Esophagus muscularis mucosa (tissue), 4 donors: ENCODE measurements around the gene CELF2. TPM values are rescaled to one million over a fixed set of nuclear protein-coding genes. Genes with fewer than 3 reads are reported as not detected.

Experiments used
- DNase-seq: peaks from one replicate; pipeline ENCODE4 v3.0.0-alpha.2; 2017; ENCODE audit errors: extremely low spot score
- H3K27ac ChIP-seq, 4 donors: fragments of 200-600 bp; sonication (generic); replicated peaks in 1 of 4; 1 replicate in 3 of 4; 2 replicates in 1 of 4; pipeline ENCODE4 v1.5.1; 2016 to 2019; ENCODE audit warnings: mild to moderate bottlenecking in 1 of 4
- H3K27me3 ChIP-seq, 4 donors: fragments of 200-600 bp; sonication (generic); one replicate each; pipeline versions ENCODE4 v1.5.1 to v1.6.0; 2016 to 2019
- H3K36me3 ChIP-seq, 4 donors: fragments of 200-600 bp; sonication (generic); one replicate each; pipeline ENCODE4 v1.5.1; 2016 to 2019
- H3K4me1 ChIP-seq, 4 donors: fragments of 200-600 bp; sonication (generic); one replicate each; pipeline ENCODE4 v1.5.1; 2016 to 2019
- H3K4me3 ChIP-seq, 4 donors: fragments of 200-600 bp; sonication (generic); 1 replicate in 2 of 4; 2 replicates in 2 of 4; pipeline ENCODE4 v1.5.1; 2016 to 2019; ENCODE audit warnings: mild to moderate bottlenecking in 4 of 4, moderate library complexity in 1 of 4
- H3K9me3 ChIP-seq, 4 donors: fragments of 200-600 bp; sonication (generic); 1 replicate in 3 of 4; 2 replicates in 1 of 4; pipeline ENCODE4 v1.5.1; 2016 to 2019
- CTCF ChIP-seq, 3 experiments: fragments of 200-600 bp in 2 of 3; fragments of 450-650 bp in 1 of 3; sonication (generic) in 2 of 3; IDR thresholded peaks; one replicate each; pipeline ENCODE4 v1.5.1; 2017 to 2019; ENCODE audit warnings: antibody characterized with exemption in 3 of 3, mild to moderate bottlenecking in 2 of 3, moderate library complexity in 1 of 3
- EP300 ChIP-seq: sonication (generic); formaldehyde crosslinking; IDR thresholded peaks from one replicate; pipeline ENCODE4 v1.6.1; 2017; ENCODE audit warnings: antibody characterized with exemption
- POLR2A ChIP-seq: fragments of 450-650 bp; IDR thresholded peaks from one replicate; pipeline ENCODE4 v1.6.1; 2017; ENCODE audit warnings: antibody characterized with exemption, moderate library complexity, mild to moderate bottlenecking, low read depth
- POLR2AphosphoS5 ChIP-seq, 2 donors: sonication (generic); formaldehyde crosslinking; IDR thresholded peaks; one replicate each; pipeline ENCODE4 v1.6.1; 2017; ENCODE audit warnings: antibody characterized with exemption in 2 of 2
- WGBS: methylation state at CpG from one replicate; pipeline ENCODE4 v1.1.5; 2018; 5-methylcytosine and 5-hydroxymethylcytosine counted together
- intact Hi-C: fragments of 100-400 bp; cut with DNase I; formaldehyde crosslinking; loops from one replicate; pipeline ENCODE4 v1.15.1; 2023
- total RNA-seq, 4 donors: library from RNA; depleted of rRNA; stranded (reverse); fragments of >200 nt; gene quantifications; one replicate each; pipeline versions ENCODE4 v1.1.0 to v1.2.1, GENCODE V29; 2016

CELF2 gene
- total RNA-seq, 4 donors from 2014 or later = 81.8 to 128 (median 104) TPM

DNA sequence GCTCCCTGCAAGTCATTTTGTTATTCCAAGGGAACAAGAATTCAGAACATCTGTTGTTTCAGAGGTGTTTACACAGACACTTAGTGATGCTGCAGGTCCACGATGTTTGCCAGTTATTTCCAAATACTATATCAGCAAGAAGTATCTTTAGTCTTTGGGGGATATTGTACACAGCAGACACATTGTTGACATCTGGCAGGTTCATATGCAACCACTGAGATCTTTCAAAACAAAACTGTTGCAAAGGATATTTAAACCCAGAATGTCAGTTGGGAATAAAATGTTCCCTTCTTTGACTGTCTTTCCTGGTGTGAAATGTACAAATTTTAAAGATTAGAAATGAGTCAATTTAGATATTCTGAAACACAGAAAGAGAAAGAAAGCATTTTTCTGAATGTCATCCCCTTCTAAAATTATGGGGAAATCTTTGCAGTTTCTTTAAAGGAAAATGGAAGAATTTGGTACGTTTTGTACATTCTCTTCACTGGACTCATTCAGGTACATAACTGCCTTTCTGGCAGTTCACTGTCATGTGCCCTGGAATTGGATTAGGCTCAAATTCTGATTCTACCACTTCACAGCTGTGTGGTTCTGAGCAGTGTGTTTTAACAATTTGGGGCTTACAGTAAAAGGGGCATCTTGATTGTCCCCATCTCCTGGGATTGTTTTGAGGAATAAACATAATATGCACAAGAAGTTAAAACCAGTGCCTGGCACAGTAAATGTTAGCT is 40.3 kb upstream of the CELF2 start:
- TF ChIP-seq EP300 (no peak), POLR2AphosphoS5 (IDR thresholded peaks at IDR 0.05) (peak in 1 of 2 donors; percentile 52)
- Histone ChIP-seq H3K4me1 (peaks cover 6 to 36% (median 27%) of the 10 kb centered on the region in 4 donors), H3K4me3 (no peak overlapping the region), H3K9me3 (no peaks in the 10 kb centered on the region), H3K27me3 (no peaks in the 10 kb centered on the region), H3K27ac (peak overlapping the region; percentile 15 to 61 (median 50)), H3K36me3 (no peaks in the 10 kb centered on the region)
- DNase-seq = no peak
- 39% methylated on average over 2 of the region's 2 CpGs for WGBS
- intact Hi-C loops = no loop called here

GRCh38 chr10:10977978-10978377 is 39.7 kb upstream of the CELF2 start:
- no peaks in the 10 kb centered on the region for H3K27me3 ChIP-seq
- peaks cover 6 to 36% (median 27%) of the 10 kb centered on the region in 4 donors for H3K4me1 ChIP-seq
- no peak overlapping the region for H3K4me3 ChIP-seq
- peak overlapping the region in 3 of 4 donors; percentile 46 to 61 (median 54) for H3K27ac ChIP-seq
- TF ChIP-seq POLR2AphosphoS5 (IDR thresholded peaks at IDR 0.05) = no peak
- no peak for TF ChIP-seq CTCF (IDR thresholded peaks at IDR 0.05)
- TF ChIP-seq EP300 = no peak
- TF ChIP-seq POLR2A = no peak
- no peaks in the 10 kb centered on the region for H3K9me3 ChIP-seq
- 90% methylated on average over 2 of the region's 2 CpGs for WGBS
- intact Hi-C loops = no loop called here
- DNase-seq = no peak
- no peaks in the 10 kb centered on the region for H3K36me3 ChIP-seq

DNA sequence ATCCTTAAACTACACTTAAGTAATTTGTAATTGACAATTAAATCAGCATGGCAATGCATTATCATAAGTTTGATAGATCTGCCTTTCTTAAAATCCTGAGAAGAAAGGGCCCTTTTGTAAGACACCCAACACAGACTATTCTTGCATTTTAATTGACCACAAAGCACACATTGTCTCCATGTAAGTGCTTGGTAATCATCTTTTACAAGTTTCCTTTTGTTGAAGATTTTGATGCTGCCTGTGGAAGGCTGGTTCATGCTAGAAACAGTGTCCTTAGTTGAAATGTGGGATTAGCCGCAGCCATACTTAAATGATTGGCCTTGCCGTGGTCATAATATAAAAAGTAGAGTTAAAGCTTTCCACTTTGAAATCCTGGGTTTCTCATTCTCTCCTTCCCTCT is 32.3 kb upstream of the CELF2 start:
- no peak for DNase-seq
- 95% methylated on average over 2 of the region's 2 CpGs for WGBS
- H3K4me3 ChIP-seq = no peak overlapping the region
- intact Hi-C loops = no loop called here
- H3K27ac ChIP-seq = no peak overlapping the region
- TF ChIP-seq EP300 (no peak), POLR2AphosphoS5 (IDR thresholded peaks at IDR 0.05) (no peak), POLR2A (no peak)
- no peaks in the 10 kb centered on the region for H3K9me3 ChIP-seq
- peaks cover 0 to 26% (median 16%) of the 10 kb centered on the region in 4 donors for H3K4me1 ChIP-seq
- no peaks in the 10 kb centered on the region for H3K27me3 ChIP-seq
- no peaks in the 10 kb centered on the region for H3K36me3 ChIP-seq

DNA sequence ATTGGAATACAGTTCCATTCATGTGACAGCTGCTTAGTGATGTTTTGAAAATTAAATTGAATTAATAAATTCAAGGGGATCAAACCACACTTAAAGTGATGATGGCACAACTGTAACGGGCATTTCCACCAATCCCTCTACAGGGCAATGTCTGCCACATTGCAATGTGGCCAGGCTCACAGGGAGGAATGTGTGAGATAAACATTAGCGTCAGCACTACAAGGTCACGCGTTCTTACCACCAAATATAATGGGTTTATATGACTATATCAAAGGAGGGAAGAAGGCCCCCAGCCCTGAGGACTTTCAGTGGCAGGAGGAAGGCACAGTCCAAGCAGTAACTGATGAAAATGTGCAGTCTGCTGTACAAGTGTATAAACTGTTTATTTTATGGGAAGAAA is 31.1 kb upstream of the CELF2 start:
- 73% methylated on average over 4 of the region's 4 CpGs for WGBS
- Histone ChIP-seq H3K9me3 (no peaks in the 10 kb centered on the region), H3K27ac (peak overlapping the region in 1 of 4 donors; percentile 24), H3K36me3 (no peaks in the 10 kb centered on the region), H3K4me3 (no peak overlapping the region), H3K4me1 (peaks cover 0 to 23% (median 15%) of the 10 kb centered on the region in 4 donors), H3K27me3 (no peaks in the 10 kb centered on the region)
- TF ChIP-seq EP300 (no peak), POLR2A (no peak), CTCF (IDR thresholded peaks at IDR 0.05) (no peak), POLR2AphosphoS5 (IDR thresholded peaks at IDR 0.05) (no peak)
- no peak for DNase-seq
- intact Hi-C loops = no loop called here

GRCh38 chr10:10987111-10987510 is 30.6 kb upstream of the CELF2 start:
- Histone ChIP-seq H3K27me3 (no peaks in the 10 kb centered on the region), H3K27ac (peak overlapping the region in 1 of 4 donors; percentile 24), H3K4me1 (peaks cover 0 to 28% (median 15%) of the 10 kb centered on the region in 4 donors), H3K9me3 (no peaks in the 10 kb centered on the region), H3K4me3 (no peak overlapping the region), H3K36me3 (no peaks in the 10 kb centered on the region)
- TF ChIP-seq POLR2A (no peak), CTCF (IDR thresholded peaks at IDR 0.05) (no peak), EP300 (no peak), POLR2AphosphoS5 (IDR thresholded peaks at IDR 0.05) (no peak)
- WGBS = 89% methylated on average over 6 of the region's 6 CpGs
- intact Hi-C loops = no loop called here
- DNase-seq = no peak
